ENCODE measurements around the gene RTN4IP1. TPM values are rescaled to one million over a fixed set of nuclear protein-coding genes. Genes with fewer than 3 reads are reported as not detected.

The RTN4IP1 gene
- total RNA-seq, 1 donor from 2014 or later: 11.2 TPM

DNA sequence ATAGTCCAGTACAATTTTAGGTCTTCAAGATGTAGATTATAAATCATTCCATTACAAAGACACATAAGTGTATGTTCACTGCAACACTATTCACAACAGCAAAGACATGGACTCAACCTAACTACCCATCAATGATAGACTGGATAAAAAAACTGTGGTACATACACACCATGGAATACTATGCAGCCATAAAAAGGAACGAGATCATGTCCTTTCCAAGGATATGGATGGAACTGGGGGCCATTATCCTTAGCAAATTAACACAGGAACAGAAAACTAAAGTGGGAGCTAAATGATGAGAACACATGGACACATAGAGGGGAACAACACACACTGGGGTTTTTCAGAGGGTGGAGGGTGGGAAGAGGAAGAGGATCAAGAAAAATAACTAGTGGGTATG lies 6.3 kb downstream of the RTN4IP1 start:
- H3K9me3 Mint-ChIP-seq: no peaks in the 10 kb centered on the region
- peaks cover 37% of the 10 kb centered on the region for H3K36me3 Mint-ChIP-seq (ENCODE audit: low read depth)
- DNase-seq (no peak), ATAC-seq (ENCODE audit: low read depth) (no peak)
- intact Hi-C loops (cut with micrococcal nuclease): no loop called here
- no peak overlapping the region for H3K27ac Mint-ChIP-seq
- CTCF ChIA-PET: interaction anchor here (1.1 to 1.2 kb wide), 2 partner anchors 356 to 357 kb away, joined by 3 to 4 read pairs; no protein-coding TSS in a partner anchor
- POLR2A ChIA-PET: interaction anchor here (0.6 kb wide), 1 partner anchor 16 kb away, joined by 3 read pairs; no protein-coding TSS in a partner anchor
- no peak for TF ChIP-seq CTCF (IDR thresholded peaks at IDR 0.05)
- peaks cover 28% of the 10 kb centered on the region for H3K4me1 Mint-ChIP-seq
- H3K27me3 Mint-ChIP-seq: no peaks in the 10 kb centered on the region
- no peak overlapping the region for H3K4me3 Mint-ChIP-seq

- Mint-ChIP-seq H3K4me1 (peaks cover 25% of the 10 kb centered on the region), H3K9me3 (no peaks in the 10 kb centered on the region), H3K36me3 (ENCODE audit: low read depth) (peaks cover 38% of the 10 kb centered on the region), H3K27me3 (no peaks in the 10 kb centered on the region), H3K4me3 (no peak overlapping the region), H3K27ac (peak overlapping the region; percentile 10)
- ATAC-seq (ENCODE audit: low read depth) (no peak), DNase-seq (no peak)
- intact Hi-C loops (cut with micrococcal nuclease): no loop called here
- TF ChIP-seq CTCF (IDR thresholded peaks at IDR 0.05): no peak
- ChIA-PET CTCF (interaction anchor here (1.2 kb wide), 1 partner anchor 357 kb away, joined by 3 read pairs; no protein-coding TSS in a partner anchor), POLR2A (no interaction called here)
Measured at GRCh38 chr6:106622412-106622811, 6.9 kb downstream of the RTN4IP1 start.

- no peak for ATAC-seq (ENCODE audit: low read depth)
- Mint-ChIP-seq H3K36me3 (ENCODE audit: low read depth) (peaks cover 43% of the 10 kb centered on the region), H3K4me3 (no peak overlapping the region), H3K4me1 (peaks cover 21% of the 10 kb centered on the region), H3K27me3 (no peaks in the 10 kb centered on the region), H3K27ac (no peak overlapping the region), H3K9me3 (no peaks in the 10 kb centered on the region)
- ChIA-PET POLR2A (no interaction called here), CTCF (interaction anchor here (1.8 to 3.9 kb wide), 2 partner anchors 11 to 67 kb away, joined by 4 to 13 read pairs; no protein-coding TSS in a partner anchor)
- TF ChIP-seq CTCF (IDR thresholded peaks at IDR 0.05): no peak
- no peak for DNase-seq
- intact Hi-C loops (cut with micrococcal nuclease): no loop called here
Measured at GRCh38 chr6:106620931-106621672, 8.2 kb downstream of the RTN4IP1 start.

DNA sequence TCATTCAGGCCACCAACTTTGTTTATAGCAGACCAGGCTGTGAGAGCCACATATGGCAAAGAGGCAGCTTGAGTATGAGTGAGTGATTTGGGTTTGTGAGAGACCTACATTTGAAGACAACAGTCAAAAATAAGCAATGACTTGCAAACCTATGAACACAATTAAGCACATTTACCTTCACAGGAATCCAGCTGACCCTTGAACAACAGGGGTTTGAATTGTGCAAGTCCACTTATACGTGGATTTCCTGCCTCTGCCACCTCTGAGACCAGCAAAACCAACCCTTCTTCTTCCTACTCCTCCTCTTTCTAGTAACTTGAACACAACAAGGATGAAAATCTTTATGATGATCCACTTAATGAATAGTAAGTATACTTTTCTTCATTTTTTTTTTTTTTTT lies 10.1 kb downstream of the RTN4IP1 start:
- H3K27me3 Mint-ChIP-seq: no peaks in the 10 kb centered on the region
- H3K4me1 Mint-ChIP-seq: peaks cover 24% of the 10 kb centered on the region
- intact Hi-C loops (cut with micrococcal nuclease): no loop called here
- H3K36me3 Mint-ChIP-seq (ENCODE audit: low read depth): peaks cover 46% of the 10 kb centered on the region
- DNase-seq: no peak
- peak overlapping the region; percentile 10 for H3K27ac Mint-ChIP-seq
- H3K4me3 Mint-ChIP-seq: no peak overlapping the region
- POLR2A ChIA-PET: interaction anchor here (0.7 kb wide), 2 partner anchors 9 to 66 kb away, joined by 4 to 7 read pairs; no protein-coding TSS in a partner anchor
- TF ChIP-seq CTCF (IDR thresholded peaks at IDR 0.05): no peak
- no peak for ATAC-seq (ENCODE audit: low read depth)
- no peaks in the 10 kb centered on the region for H3K9me3 Mint-ChIP-seq
- CTCF ChIA-PET: interaction anchor here (1.5 to 3.9 kb wide), 3 partner anchors 9 to 69 kb away, joined by 4 to 13 read pairs (median 4); no protein-coding TSS in a partner anchor

DNA sequence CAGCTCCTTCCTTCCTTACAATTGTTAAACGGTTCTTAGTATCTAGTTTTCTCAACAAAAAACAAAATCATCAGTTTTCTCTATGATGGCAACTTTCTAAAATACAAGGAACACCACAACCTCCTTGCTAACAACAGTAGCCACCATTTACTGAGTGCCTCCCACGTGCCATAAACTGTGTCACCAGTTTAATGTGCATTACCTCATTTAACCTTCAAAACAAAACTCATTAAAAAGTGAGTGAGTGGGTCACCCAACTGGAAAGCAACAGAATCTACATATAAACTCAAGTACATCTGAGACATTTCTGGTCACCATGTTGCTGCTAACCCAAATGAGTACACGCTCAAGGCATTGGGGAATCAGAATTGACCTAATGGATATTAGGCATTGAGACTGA lies 11.0 kb downstream of the RTN4IP1 start:
- TF ChIP-seq CTCF (IDR thresholded peaks at IDR 0.05): no peak
- ATAC-seq (ENCODE audit: low read depth) (no peak), DNase-seq (no peak)
- intact Hi-C loops (cut with micrococcal nuclease): no loop called here
- no peak overlapping the region for H3K4me3 Mint-ChIP-seq
- H3K27me3 Mint-ChIP-seq: no peaks in the 10 kb centered on the region
- no peaks in the 10 kb centered on the region for H3K9me3 Mint-ChIP-seq
- peaks cover 46% of the 10 kb centered on the region for H3K36me3 Mint-ChIP-seq (ENCODE audit: low read depth)
- H3K4me1 Mint-ChIP-seq: peaks cover 33% of the 10 kb centered on the region
- POLR2A ChIA-PET: no interaction called here
- peak overlapping the region; percentile 50 for H3K27ac Mint-ChIP-seq
- CTCF ChIA-PET: interaction anchor here (3.9 kb wide), 1 partner anchor 8 kb away, joined by 13 read pairs; no protein-coding TSS in a partner anchor

Measured in activated B cell treated with CpG ODN at 0.5 μM for 24 hours (primary cell).